GM12892 (cell line): ENCODE data around the gene PC.

Experiments used
- POLR2A ChIP-seq: IDR thresholded peaks from 2 replicates; pipeline ENCODE4 v1.6.1; 2011; ENCODE audit warnings: low read depth, low read length, control low read depth
- POLR2AphosphoS5 ChIP-seq: IDR thresholded peaks from 2 replicates; pipeline ENCODE4 v1.6.1; 2011; ENCODE audit warnings: low read depth, low read length, control low read depth
- TAF1 ChIP-seq: IDR thresholded peaks from 2 replicates; pipeline ENCODE4 v1.6.1; 2011; ENCODE audit warnings: low read depth, mild to moderate bottlenecking, control low read depth, low read length, borderline replicate concordance

GRCh38 chr11:66912911-66913310, 45.3 kb downstream of the PC start:
- no peak for TF ChIP-seq POLR2A
- no peak for TF ChIP-seq POLR2AphosphoS5
- no peak for TF ChIP-seq TAF1
